Activated CD8-positive, alpha-beta memory T cell treated with anti-CD3 and anti-CD28 coated beads, Interleukin-2, amount 50 U/mL, for 1 hour (primary cell): ENCODE measurements around the gene SRD5A2.

Experiments used
- DNase-seq: peaks from one replicate; pipeline ENCODE4 v3.0.0-alpha.2; 2020; ENCODE audit errors: extremely low read depth

Gene SRD5A2, protein sequence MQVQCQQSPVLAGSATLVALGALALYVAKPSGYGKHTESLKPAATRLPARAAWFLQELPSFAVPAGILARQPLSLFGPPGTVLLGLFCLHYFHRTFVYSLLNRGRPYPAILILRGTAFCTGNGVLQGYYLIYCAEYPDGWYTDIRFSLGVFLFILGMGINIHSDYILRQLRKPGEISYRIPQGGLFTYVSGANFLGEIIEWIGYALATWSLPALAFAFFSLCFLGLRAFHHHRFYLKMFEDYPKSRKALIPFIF

DNA sequence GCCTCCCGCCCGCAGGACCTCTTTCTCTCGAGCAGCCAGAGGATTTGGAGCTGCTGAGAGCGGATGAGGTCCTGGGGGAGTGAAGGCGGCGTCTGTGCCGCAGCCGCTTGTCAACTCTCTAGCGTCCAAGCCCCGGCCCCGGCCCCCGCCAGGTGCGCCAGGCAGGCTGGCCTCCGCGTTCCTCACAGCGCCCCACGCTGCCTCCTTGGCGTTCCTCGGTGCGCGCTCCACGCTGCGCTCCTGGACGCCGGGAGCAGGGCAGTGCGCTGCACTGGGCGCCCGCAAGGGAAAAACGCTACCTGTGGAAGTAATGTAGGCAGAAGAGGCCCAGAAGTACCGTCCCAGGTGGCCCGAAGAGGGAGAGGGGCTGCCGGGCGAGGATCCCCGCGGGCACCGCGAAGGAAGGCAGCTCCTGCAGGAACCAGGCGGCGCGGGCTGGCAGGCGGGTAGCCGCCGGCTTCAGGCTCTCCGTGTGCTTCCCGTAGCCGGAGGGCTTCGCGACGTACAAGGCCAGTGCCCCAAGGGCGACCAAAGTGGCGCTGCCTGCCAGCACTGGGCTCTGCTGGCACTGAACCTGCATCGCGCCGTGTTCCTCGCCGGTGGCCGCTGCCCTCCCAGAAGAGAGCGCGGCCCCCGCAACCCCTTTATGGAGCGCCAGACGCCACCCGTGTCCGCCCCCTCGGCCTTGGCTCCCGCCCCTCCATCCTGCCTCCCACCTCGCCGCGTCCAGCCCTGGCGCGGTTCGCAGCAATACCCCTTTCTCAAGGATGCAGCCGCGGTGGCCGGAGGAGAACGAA, at the start of gene SRD5A2:
Gene SRD5A2, minus strand, starts transcription at position 618 of the 797 bp plus-strand sequence. Its CDS starts 38 bp downstream, at position 580.
- no peak for DNase-seq

DNA sequence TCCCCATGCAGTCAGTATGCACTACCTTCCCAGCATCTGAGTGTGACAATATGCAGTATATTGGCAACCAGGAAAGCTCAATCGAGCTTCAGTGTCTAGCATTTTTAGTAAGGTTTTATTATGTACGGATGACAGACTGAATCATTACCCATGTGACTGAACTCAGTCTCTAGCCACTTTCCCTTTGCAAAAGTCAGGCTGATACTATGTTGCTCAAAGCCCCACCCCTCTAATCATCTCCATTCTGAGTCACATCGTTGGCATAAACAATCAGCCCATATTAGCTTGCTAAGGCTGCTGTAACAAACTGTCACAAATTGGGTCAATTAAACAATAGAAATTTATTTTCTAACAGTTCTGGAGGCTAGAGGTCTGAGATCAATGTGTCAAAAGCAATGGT, 25.8 kb upstream of the SRD5A2 start:
- DNase-seq, result no peak

DNA sequence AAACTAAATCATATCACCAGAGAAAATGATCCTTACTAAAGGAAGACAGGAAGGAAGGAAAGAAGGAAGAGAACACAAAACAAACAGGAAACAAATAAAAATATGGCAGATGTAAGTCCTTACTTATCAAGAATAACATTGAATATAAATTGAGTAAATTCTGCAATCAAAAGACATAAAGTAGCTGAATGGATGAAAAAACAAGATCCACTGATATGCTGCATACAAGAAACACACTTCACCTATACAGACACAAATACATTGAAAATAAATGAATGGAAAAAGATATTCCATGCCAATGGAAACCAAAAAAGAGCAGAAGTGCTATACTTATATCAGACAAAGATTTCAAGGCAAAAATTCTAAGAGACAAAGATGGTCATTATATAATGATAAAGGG, 18.0 kb upstream of the SRD5A2 start:
- no peak for DNase-seq

DNA sequence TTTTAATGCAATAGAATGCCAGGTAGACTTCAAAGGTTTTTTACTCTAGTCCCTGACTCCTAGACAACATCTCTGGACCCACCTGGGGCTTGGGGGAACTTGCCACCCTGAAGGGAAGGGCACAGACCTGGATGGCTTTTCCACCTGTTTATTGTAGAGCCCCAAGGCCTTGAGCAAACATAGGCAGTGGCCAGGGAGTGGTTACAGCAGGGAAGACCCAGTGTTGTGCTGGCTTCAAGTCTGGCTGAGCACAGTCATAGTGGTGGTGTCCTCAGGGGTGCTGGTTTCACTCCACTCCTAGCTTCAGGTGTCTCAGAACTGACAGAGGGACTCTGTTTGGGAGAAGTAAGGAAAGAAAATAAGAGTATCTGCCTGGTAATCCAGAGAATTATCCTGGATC, 5.5 kb upstream of the SRD5A2 start:
- no peak for DNase-seq

DNA sequence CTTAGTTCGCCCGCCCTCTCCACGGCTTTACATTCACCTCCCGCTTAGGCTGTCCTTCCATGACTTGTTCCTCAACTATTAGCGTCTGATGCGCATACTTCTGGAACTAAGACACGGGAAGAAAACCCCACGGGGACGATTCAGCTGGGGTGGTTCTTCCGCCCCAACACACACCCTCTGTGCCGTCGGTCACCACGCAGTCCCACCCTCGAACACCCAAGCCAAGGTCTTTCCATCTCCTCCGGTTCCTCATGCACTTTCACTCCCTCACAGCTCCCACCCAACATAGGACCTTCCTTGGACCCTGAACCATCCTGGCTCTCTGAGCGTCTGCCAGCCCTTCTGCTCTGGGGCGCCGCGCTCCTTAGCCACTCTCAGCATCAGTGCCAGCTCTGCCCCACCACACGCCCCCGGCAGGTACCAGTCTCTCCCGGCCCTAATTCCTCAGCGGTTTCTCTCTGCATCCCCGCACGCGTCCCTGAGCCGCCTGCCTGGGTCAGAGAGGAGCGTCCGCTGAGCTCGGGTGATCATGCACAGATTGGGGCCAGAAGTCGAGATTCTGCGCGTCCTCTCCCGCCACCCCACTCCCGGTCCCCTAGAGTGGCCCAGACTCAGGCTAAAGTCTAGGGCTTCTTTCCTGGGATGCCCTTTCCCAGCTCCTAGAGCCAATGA, 522 bp upstream of the SRD5A2 start:
- no peak for DNase-seq

DNA sequence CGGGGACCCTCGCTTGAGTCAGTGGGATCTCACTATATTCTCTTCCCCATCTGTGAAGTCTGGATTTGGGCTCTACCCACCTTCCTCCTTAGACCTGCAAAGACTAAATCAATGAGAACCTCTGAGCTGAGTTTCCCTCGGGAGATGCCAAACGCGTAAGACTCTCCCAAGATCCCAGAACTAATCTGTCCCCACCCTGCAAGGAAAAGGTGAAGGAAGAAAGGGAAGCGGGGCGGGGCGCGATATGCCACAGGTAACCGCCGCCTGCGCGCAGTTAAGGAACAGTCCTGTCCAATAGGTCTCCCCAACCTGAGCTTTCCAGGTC, 780 bp downstream of the SRD5A2 start:
- no peak for DNase-seq

DNA sequence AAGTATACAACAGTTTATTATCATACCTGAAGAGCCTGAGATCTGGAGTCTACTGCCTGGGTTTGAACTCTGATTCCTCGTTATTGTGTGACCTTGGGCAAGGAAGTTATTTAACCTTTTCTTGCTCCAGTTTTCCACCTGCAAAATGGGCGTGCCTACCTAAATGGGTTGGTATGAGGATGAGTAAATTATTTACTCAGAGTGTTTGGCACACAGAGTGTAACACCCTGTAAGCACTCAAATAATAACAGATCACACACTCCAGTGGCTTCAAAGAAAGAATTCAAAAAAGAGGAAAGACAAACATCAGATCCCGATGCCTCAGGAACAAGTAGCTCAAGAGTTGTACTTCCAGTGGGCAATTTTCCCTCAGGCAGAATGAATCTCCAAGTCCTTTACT, 2.4 kb downstream of the SRD5A2 start:
- DNase-seq, result no peak

DNA sequence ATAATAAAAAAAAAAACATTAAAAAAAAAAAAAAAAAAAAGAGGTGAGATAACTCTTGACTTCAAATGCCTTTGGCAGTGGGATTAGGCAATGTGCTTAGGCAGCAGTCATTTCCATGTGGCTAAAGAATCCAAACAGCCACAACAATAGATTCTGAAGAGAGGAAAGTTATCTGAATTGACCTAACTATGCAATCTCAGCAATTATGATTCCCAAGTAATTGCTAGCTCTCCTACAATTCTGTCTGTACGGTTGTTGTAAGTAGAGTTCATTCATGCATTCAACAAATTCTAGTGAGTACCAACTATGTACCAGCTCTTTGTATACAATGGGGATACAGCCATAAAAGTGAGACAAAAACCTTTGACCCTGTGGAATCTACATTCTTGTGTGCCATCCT, 3.6 kb downstream of the SRD5A2 start:
- DNase-seq, result no peak

DNA sequence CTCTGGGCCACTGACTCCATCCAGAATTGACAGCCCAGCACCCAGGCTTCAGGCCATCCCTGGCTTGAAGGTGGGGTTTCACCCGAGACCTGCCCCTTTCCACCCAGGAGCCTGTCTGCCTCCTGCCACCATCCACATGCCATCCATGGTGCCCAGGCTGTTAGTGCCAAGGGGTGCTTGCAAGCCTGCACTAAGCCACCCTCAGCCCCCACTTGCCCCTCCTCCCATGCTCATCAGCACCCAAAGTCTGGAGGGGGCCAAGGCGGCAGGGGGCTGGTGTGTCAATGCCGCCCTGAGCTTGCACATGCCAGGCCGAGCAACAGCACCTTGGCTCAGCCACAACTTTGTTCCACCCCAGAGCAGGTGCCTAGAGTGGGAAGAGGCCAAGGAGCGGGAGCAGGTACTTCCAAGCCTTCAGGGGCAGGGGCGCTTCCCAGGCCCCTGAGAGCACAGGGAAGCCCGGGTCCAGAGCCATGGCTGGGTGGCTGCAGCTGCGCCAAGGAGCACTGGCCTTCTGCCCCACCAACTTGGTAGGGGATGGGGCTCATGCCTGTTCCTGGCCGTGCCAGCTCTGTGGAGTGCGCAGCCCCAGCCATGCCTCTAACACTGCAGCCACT, 12.0 kb downstream of the SRD5A2 start:
- DNase-seq, result no peak

DNA sequence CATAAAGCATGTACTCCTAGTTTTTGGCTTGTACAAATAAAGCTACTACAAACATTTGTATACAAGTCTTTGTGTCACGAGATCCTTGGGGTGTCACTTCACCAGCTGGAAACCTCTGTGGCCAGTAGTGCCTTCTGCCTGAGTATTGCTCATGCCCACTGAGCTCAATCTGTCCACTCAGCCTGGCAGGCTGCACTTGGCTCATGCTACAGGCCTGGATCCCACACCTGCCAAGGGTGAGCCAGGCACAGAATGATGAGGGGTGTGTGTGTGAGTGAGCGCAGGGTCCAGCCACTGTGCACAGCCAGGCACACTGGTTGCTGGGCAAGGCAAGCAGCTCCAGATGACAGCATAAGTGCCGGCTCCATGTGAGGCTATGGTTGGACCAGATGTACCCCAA, 13.1 kb downstream of the SRD5A2 start:
- no peak for DNase-seq

DNA sequence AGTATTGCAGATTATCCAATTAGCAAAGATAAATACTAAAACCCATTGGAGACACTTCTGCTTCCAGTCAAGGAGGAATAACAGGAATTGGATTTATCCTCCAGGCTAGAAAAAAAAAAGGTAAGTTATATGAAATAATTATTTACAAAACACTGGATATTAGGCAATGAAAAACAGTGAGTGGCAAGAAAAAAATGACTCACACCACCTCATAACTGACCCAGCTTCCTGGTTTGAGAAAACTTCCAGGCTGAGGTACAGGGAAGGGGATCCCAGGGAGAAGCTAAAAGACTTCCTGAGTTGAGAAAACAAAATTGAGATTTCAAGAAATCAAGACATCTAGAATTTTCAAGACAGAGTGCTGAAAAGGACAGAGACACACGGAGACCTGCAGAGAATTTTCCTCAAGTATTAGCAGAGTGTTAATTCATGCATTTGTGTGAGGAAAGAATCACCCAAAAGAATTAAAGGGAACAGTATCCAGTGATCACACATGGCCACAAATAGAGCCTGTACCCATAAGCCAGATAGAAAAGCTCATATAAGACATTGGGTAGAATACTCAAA, 17.4 kb downstream of the SRD5A2 start:
- DNase-seq, result no peak

DNA sequence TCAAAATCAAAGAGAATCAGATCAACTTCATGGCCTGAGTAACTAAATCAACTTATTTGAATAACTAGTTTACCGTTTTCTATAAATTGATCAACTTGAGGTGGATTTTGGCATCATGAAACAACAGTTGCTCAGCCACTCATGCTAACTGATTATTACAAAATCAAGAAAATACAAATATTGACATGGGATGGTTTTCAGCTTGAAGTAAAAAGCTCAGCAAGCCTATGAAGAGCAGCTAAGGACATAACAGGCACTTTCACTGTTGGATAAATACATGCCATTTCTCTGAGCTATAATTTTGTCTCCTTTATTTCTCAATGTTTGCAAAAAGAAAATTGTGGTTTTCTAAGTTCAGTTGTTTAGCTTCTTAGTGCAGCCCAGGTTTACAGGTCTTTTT, 18.9 kb downstream of the SRD5A2 start:
- DNase-seq, result no peak

DNA sequence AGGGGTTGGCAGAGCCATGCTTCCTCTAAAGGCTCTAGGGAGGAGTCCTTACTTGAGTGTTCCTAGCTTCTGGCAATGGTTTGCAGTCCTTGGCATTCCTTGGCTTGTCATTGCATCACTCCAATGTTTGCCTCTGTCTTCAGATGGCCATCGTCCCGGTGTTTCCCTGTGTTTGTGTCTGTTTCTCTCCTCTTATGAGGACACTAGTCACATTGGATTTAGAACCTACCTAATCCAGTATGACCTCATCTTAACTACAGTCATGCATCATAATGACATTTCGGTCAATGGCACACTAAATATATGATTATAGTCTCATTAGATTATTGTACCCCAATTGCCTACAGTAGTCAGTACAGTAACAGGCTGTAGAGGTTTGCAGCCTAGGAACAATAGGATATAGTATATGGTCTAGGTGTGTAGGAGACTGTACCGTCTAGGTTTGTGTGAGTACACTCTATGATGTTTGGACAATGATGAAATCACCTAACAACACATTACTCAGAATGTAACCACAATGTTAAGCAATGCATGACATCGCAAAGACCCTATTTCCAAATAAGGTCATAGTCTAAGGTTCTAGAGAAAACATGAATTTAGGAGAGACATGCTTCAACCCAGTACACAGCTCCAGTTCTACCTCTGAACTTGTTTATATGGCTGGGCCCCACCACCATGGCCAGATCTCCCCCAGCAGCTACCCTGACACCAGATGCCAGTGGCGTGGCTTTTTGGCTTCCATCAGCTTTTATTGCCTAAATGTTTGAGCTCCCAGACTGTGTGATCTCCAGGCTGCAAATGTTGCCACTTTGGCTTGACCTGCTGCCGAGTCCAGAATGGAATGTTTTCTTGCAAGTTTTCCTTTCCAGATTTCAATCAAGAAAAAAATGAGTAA, 22.1 kb downstream of the SRD5A2 start:
- no peak for DNase-seq

DNA sequence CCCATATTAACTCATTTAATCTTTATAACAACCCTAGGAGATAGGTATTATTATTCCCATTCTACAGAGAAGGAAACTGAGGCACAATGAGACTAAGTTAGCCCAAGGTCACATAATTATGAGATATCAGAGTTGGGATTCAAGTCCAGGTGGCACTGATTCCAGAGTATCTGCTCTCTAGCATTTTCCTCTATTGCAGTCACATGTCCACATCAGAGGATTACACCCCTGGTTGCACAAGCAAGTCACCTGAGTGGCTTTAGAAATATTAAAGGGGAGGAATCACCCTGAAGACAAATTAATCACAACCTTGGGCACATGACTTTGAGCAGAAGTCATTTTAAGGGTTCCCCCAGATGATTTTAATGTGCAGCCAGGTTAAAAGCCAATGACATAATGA, 23.8 kb downstream of the SRD5A2 start:
- no peak for DNase-seq

DNA sequence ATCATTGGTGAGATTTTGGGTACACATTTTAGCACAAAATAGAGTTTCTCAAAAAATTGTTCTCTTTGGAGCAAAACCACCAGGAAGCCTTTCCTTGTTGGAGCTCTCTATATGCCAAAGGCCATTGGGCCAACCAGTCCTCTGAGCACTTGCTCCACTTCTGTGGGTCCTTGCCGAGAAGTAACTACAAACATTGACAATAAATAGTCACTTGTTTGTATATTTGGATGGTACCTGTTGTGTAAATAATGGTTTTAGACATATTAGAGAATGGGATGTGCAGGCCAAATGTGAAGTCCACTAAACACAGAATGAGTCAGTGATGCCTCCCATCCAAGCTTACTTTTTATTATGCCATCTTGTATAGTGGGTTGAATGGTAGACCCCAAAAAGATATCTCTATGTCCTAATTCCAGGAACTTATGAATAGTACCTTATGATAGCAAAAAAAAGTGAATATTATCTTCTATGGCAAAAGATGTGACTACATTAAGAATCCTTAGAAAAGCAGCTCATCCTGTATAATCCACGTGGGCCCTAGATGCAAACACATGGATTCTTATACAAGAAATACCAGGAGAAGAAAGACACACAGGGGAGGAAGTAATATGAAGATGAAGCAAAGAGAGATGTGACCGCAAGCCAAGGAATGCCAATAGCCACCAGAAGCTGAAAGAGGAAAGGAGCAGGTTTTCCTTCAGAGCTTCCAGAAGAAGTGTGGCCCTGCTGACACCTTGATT, 24.6 kb downstream of the SRD5A2 start:
- DNase-seq, result no peak

DNA sequence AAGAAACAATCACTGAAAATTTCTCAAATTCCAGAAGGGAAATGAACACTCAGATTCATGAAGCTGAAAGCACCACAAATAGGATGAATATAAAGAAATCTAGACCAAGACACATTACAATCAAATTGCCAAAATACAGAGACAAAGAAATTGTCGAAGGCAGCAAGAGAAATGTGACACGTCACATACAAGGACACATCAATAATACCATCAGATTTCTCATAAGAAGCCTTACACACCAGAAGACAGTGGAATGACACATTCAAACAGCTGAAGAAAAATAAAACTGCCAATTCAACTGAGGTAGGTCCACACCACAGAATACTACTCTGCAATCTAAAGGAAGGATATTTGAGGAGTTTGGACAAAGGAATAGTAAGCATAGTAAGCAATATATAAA, 27.4 kb downstream of the SRD5A2 start:
- DNase-seq, result no peak

DNA sequence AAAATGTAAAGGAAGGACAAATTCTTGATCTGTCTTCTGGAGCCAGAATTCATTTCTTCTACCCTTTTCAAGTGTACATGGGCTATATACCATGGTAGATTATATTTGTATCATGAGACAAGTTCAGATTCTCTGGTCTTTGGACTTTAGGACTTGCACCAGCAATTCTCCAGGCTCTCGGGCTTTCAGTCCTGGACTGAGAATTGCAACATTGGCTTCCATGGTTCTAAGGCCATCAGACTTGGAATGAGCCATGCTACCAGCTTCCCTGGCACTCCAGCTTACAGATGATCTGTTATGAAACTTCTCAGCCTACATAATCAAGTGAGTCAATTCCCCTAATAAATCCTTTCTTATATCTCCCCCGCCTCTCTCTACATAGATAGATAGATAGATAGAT, 33.3 kb downstream of the SRD5A2 start:
- DNase-seq, result no peak

DNA sequence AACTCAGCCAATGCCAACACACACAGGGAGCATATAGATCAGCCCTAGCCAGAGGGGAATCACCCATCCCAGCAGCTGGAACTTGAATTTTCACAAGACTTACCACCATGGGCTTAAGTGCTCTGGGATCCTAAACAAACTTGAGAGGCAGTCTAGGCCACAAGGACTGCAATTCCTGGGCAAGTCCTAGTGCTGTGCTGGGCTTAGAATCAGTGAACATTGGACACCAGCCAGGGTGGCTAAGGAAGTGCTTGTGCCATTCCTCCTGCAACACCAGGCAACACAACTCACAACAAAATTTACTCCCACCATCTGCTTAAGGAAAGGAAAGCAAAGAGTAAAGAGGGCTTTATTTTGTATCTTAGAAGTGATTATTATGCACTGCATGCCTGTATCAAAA, 38.9 kb downstream of the SRD5A2 start:
- no peak for DNase-seq

DNA sequence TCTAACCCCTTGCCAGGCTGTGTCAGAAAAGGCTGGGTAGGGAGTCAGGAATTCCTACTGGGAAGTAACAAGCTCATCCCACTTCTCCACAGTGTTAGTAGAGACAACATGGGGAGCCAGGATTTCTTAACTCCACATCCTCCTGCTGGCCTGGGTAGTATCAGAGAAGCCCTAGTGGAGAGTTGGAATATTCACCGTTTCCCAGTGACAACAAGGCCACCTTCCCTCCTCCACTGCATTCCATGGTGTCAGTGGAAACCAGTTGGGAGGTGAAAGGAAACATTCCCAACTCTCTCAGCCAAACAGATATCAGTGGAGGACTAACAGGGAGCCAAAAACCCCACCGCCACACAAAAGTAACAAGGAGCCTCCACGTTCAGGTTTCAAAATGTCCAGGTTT, 41.2 kb downstream of the SRD5A2 start:
- DNase-seq, result no peak

DNA sequence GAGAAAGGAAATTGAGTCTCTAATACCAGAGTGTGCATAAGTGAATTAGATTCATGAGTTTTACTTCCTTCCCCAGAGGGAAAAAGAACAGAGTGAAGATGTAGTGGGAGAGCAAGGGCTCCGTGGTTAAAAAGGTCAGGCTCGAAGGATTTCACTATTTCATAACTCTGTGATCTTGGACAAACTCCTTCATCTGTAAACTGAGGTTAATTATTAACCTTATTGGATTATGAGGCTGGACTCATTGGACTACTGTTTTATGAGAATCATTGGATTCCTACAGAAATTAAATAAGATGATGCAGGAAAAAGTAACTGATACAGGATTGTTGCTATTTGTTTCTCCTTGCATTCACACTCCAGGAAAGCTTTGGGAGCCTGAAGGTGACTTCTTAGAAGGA, 45.0 kb downstream of the SRD5A2 start:
- DNase-seq, result no peak

DNA sequence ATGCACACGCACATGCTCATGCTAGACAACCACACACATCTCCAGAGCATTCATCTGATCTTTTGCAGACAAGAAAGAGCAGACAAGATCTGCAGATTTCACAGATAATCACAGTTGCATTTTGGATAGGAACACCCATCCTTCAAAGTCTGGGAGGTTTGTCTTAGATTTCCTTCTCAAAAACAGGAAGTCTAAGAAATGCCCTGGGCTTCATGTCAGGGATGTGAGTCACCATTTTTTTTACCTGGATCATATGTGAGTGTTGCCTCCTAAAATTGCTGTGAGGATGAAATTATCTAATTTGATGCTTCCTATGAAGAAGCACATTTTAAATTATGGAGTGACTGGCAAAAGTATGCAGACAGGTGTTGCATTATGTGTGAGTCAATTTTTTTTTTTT, 46.1 kb downstream of the SRD5A2 start:
- no peak for DNase-seq
